H7 (cell line): ENCODE results near the gene RIOK2. TPM values are rescaled to one million over a fixed set of nuclear protein-coding genes. Genes with fewer than 3 reads are reported as not detected.
A peak's percentile ranks its signal among the peaks of the same experiment; 100 is the strongest.
"Not testable (repeated sequence)": the region's sequence is repeated elsewhere in the genome, so short reads cannot be mapped to it uniquely, and the experiment has no call there.

Experiments used
- DNase-seq: peaks from one replicate; pipeline ENCODE4 v3.0.0; 2012
- H3K27me3 ChIP-seq: 2 replicates; pipeline ENCODE4 v1.6.0; 2011; ENCODE audit warnings: mild to moderate bottlenecking, low read length; ENCODE audit not compliant: control insufficient read depth, insufficient read depth
- H3K36me3 ChIP-seq: replicated peaks from 2 replicates; pipeline ENCODE4 v1.5.1; 2011; ENCODE audit warnings: low read length; ENCODE audit not compliant: control insufficient read depth, insufficient read depth
- H3K4me3 ChIP-seq: 2 replicates; pipeline ENCODE4 v1.5.1; 2011; ENCODE audit warnings: low read depth, mild to moderate bottlenecking, control low read depth, low read length, moderate library complexity; ENCODE audit not compliant: insufficient read depth
- total RNA-seq: library from RNA; depleted of rRNA; stranded (reverse); fragments of >200 nt; shearing (Covaris generic); gene quantifications from 2 replicates; pipeline ENCODE4 v1.2.3, GENCODE V29; 2014

RIOK2 gene
- total RNA-seq, 1 experiment from 2014 or later = 19.5 TPM

GRCh38 chr5:97189523-97189922, 6.5 kb upstream of the RIOK2 start:
- H3K36me3 ChIP-seq, DNase-seq, H3K4me3 ChIP-seq, H3K27me3 ChIP-seq: not testable (repeated sequence)

DNA sequence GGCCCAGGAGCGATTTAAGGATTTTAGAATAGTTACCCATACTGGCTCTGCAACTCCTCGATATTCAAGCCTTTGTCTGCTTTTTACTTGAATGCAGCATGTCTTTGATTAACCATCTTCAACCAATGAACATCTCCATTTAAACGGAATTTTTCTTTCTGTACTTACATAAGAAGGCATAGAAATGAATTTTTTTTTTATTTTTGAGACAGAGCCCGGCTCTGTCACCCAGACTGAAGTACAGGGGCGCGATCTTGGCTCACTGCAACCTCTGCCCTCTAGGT, 825 bp upstream of the RIOK2 start:
- H3K27me3 ChIP-seq = no peaks in the 10 kb centered on the region; the same call in 1 of the 2 replicates
- H3K4me3 ChIP-seq = peak overlapping the region; percentile 94
- no peak for DNase-seq
- no peaks in the 10 kb centered on the region; the same call in 1 of the 2 replicates for H3K36me3 ChIP-seq

DNA sequence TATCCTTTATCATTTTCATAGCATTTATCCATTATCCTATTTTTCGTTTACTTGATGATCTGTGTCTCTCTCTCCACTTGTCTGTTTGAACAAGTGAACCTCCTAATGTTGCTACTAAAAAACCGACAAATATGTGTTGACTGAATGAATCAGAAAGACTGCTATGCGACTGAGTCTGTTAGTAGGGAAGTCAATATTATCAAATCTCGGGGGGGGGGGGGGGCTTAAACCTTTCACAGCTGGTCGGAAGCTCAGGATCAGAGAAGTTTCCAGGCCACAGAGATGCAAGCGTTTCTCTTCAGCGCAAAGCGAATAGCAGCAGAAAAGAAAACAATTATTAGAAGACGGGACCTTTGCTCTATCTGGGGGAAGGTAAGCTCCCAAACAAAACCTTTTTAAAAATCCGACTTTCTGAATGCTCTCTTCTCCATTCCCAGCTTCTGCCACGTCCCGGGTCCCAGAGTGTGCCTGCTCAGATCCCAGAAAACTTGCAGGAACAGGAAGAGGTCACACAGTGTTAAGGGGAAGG, 412 bp downstream of the RIOK2 start:
- H3K4me3 ChIP-seq = peak overlapping the region; percentile 94

DNA sequence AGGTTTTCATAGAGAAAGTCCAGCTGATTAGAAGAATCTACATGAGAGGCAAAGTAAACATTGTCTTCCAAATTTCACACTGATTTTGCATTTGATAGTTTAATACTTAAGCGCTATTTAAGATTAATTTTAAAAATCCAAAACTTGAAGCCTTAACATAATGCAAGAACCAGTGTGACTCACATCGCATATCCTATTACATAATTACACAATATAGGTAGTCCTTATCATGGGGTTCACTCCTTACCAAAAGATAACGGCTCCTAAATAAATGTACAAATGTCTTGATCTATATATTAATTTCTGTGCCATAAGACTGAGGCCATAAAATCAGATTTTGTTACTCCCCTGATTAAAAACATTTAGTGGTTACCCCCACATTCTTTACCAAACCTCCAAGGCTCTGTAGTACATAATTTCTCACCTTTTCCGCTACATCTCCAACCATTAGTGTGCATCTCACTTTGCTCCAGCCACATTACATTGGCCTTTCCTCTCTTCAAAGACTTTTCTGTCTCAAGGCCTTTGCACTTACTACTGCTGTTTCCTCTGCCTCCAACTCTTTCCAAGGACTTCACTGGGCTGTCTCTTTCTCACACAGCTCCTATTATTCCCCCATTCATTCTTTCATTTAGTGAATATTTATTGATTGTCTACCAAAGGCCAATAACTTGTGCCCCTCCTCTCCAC, 1.0 kb downstream of the RIOK2 start:
- Histone ChIP-seq H3K4me3 (peak overlapping the region; percentile 94), H3K36me3 (peaks cover 10% of the 10 kb centered on the region), H3K27me3 (no peaks in the 10 kb centered on the region; the same call in 1 of the 2 replicates)
- DNase-seq = no peak

More for the DNA sequence above, 412 bp downstream of the RIOK2 start:
- peaks cover 9% of the 10 kb centered on the region for H3K36me3 ChIP-seq
- no peak for DNase-seq
- H3K27me3 ChIP-seq = no peaks in the 10 kb centered on the region; the same call in 1 of the 2 replicates

DNA sequence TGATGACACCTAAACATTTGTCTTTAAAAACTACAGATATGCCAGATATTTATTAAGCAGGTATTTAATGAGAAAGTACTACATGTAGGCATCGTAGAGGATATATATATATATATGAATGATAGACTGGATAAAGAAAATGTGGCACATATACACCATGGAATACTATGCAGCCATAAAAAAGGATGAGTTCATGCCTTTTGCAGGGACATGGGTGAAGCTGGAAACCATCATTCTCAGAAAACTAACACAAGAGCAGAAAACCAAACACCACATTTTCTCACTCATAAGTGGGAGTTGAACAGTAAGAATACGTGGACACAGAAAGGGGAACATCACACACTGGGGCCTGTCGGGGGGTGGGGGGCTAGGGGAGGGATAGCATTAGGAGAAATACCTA, 3.6 kb downstream of the RIOK2 start:
- H3K4me3 ChIP-seq, H3K27me3 ChIP-seq, DNase-seq: not testable (repeated sequence)
- peaks cover 16% of the 10 kb centered on the region for H3K36me3 ChIP-seq

DNA sequence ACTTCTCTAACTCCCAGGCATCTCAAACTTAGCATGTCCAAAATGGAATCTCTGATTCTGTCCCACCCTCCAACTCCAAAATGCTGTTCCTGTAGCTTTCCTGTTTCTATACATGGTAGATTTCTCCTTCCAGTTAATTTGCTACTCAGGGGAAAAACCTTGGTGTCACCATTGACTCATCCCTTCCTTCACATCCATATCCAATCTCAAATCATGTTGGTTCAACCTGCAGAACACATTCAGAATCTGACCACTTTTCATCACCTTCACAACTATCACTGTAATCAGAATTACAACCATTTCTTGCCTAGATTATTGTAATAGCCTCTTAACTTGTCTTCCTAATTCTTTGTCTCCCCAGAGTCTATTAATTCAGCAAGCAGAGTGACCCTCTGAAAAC, 10.8 kb downstream of the RIOK2 start:
- H3K4me3 ChIP-seq = no peak overlapping the region
- peaks cover 25% of the 10 kb centered on the region for H3K36me3 ChIP-seq
- H3K27me3 ChIP-seq = no peaks in the 10 kb centered on the region

DNA sequence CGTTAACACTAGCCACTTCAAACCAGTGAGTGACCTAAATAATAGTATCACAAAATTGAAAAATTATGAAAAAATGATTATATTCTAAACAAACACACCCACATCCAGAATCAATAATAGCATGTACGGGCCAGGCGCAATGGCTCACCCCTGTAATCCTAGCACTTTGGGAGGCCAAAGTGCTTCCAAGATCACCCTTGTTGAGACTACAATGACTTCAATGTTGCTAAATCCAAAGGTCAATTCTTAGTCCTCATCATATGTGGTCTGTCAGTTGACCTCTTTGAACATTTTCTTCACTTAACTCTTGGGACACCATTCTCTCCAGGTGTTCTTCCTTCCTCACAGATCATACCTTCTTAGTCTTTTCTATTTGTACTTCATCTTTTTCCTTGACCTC, 11.3 kb downstream of the RIOK2 start:
- no peak for DNase-seq
- peaks cover 23% of the 10 kb centered on the region for H3K36me3 ChIP-seq
- no peak overlapping the region for H3K4me3 ChIP-seq
- H3K27me3 ChIP-seq = no peaks in the 10 kb centered on the region

More for the DNA sequence above, 10.8 kb downstream of the RIOK2 start:
- DNase-seq = no peak

GRCh38 chr5:97167435-97167834, 15.6 kb downstream of the RIOK2 start:
- Histone ChIP-seq H3K27me3 (no peaks in the 10 kb centered on the region), H3K36me3 (peaks cover 17% of the 10 kb centered on the region), H3K4me3 (no peak overlapping the region)
- no peak for DNase-seq

- Histone ChIP-seq H3K4me3 (no peak overlapping the region), H3K36me3 (peaks cover 9% of the 10 kb centered on the region), H3K27me3 (no peaks in the 10 kb centered on the region)
- no peak for DNase-seq
Measured at GRCh38 chr5:97165726-97166125, 17.3 kb downstream of the RIOK2 start.

DNA sequence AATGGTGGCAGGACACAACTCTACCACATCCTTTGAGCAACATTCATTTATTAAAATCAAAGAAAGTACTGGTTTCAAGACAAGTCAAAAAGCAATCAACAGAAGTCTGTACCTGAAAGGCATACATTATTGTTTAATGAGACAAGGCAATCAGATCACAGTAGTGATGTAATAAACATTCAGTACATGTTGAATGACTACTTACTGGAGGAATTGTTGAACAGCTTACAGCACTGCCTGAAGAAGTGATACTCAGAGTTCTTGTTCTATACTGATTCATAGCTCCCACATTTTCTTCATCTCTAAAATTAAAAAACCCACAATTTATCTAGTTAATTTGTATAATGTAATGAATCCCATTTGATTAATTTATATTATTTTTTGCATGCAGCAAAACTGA, 18.2 kb downstream of the RIOK2 start:
- no peaks in the 10 kb centered on the region for H3K27me3 ChIP-seq
- no peak for DNase-seq
- no peak overlapping the region for H3K4me3 ChIP-seq
- H3K36me3 ChIP-seq = peaks cover 7% of the 10 kb centered on the region

DNA sequence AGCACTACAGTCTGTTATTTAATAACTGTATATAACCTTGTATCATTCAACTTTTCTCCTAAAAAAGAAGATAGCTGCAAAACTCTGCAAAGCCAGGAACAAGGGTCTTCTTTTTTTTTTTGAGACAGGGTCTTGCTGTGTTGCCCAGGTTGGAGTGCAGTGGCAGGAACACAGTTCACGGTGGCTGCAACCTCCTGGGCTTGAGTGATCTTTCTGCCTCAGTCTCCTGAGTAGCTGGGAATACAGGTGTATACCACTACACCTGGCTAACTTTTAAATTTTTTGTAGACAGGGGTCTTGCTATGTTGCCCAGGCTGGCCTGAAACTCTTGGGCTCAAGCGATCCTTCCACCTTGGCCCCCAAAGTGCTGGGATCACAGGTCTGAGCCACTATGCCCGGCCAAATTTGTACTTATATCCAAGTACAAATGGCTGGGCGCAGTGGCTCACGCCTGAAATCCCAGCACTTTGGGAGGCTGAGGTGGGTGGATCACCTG, 19.2 kb downstream of the RIOK2 start:
- no peaks in the 10 kb centered on the region for H3K27me3 ChIP-seq
- no peak for DNase-seq
- H3K36me3 ChIP-seq = peaks cover 7% of the 10 kb centered on the region
- H3K4me3 ChIP-seq = no peak overlapping the region

GRCh38 chr5:97163360-97163764, 19.7 kb downstream of the RIOK2 start:
- no peaks in the 10 kb centered on the region for H3K27me3 ChIP-seq
- H3K4me3 ChIP-seq = no peak overlapping the region
- DNase-seq = no peak
- H3K36me3 ChIP-seq = peaks cover 3% of the 10 kb centered on the region

DNA sequence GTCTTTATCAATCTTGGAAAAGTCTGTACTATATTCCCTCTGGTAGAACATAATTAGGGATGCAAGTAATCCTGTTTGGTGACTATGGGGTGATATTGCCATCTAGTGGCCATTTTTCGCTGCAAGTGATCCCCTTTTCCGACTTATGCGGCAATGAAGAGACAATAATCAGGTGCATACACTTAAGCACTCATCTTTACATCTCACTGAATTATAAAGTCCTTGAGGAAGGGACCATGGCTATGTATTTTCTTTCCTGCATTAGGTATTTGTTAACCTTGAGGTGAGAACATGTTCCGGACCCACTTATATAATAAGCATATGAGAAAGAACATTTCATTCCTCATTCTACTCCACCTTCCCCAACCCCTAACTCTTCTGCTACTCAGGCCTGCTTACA, 21.0 kb downstream of the RIOK2 start:
- H3K36me3 ChIP-seq = peaks cover 2% of the 10 kb centered on the region
- H3K27me3 ChIP-seq = no peaks in the 10 kb centered on the region
- H3K4me3 ChIP-seq = no peak overlapping the region
- DNase-seq = peak; percentile 6

DNA sequence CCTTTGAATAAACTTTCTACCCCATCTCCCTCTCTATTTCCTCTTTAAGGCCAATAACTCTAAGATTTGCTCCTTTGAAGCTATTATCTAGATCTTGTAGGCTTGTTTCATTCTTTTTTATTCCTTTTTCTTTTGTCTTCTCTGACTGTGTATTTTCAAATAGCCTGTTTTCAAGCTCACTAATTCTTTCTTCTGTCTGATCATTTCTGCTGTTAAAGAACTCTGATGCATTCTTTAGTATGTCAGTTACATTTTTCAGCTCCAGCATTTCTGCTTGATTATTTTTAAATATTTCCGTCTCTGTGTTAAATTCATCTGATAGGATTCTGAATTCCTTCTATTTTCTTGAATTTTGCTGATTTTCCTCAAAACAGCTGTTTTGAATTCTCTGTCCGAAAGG, 25.4 kb downstream of the RIOK2 start:
- Histone ChIP-seq H3K27me3 (no peaks in the 10 kb centered on the region), H3K4me3 (no peak overlapping the region)

DNA sequence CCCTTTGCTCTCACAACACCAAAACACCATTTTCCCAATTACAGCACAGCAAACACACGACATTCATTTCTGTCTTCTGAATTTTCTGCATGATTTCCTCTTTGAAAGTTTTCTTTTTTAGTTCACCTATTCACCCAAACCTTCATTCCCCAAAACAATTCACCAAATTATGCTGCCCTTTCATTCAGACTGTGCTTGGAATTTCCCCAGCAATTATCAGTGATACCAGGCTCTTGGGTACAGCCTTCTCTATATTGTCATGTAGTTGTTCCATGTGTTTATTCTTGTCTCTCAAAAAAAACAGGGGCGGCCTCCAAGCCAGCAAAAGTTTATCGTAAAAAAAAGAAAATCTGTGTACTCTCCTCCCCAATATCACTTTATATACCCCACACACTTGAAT, 31.7 kb downstream of the RIOK2 start:
- Histone ChIP-seq H3K27me3 (no peaks in the 10 kb centered on the region), H3K4me3 (no peak overlapping the region), H3K36me3 (no peaks in the 10 kb centered on the region)
- no peak for DNase-seq

More for the DNA sequence above, 25.4 kb downstream of the RIOK2 start:
- no peaks in the 10 kb centered on the region; the same call in 1 of the 2 replicates for H3K36me3 ChIP-seq
- no peak for DNase-seq
